NB4 (cell line): Measurements from ENCODE around the gene ARID1B.

Source experiments
- DNase-seq: peaks from one replicate; pipeline ENCODE4 v3.0.0; 2010; ENCODE audit warnings: low read depth
- H3K4me3 ChIP-seq: one replicate; pipeline ENCODE4 v1.5.1; 2011; ENCODE audit warnings: mild to moderate bottlenecking, low read depth, low read length, moderate library complexity
- MYC ChIP-seq: IDR thresholded peaks from 2 replicates; pipeline ENCODE4 v1.6.1; 2011; ENCODE audit warnings: low read depth, low read length
- POLR2A ChIP-seq: IDR thresholded peaks from 2 replicates; pipeline ENCODE4 v1.6.1; 2011; ENCODE audit warnings: mild to moderate bottlenecking; ENCODE audit not compliant: insufficient read length; ENCODE audit errors: extremely low read depth
- TF ChIP-seq, protein P1 (sequence below): IDR thresholded peaks from one replicate; pipeline ENCODE4 v1.5.1; 2012; ENCODE audit warnings: low read depth, low read length
- TF ChIP-seq, protein P2 (sequence below): IDR thresholded peaks from 2 replicates; pipeline ENCODE4 v1.6.1; 2011; ENCODE audit warnings: low read depth, low read length

Gene ARID1B

DNA sequence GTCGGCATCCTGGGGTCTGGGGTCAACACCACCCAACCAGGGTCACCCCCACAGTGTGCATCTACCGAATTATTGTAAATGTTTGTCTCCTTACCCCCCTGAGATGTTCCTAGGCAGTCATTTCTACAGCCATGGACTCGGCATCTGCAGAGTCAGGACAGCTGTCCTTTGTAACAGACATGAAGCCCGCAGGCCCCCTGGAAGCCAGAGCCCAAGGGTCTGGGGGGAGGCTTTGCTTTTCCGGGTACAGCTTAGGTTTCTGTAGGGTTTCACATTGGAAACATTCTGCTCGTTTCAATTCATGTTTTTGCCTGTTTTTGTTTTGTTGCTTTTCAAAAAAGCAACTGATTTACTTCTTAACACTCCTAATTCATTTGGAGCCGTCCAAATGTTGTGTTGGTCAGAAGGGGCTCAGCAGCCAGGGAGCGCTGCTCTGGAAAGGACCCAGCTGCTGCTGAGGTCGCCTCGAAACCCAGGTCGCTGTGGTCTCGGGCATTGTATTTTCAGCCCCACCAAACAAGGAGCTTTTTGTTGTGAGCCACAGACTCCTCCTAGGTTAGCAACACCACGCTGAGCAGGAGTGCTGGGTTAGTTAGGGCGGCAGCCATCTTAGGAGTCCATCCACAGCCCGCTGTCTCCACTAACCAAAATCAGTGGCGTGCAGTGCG is 385.7 kb downstream of the ARID1B start:
- no peak for DNase-seq
- TF ChIP-seq, protein P1, sequence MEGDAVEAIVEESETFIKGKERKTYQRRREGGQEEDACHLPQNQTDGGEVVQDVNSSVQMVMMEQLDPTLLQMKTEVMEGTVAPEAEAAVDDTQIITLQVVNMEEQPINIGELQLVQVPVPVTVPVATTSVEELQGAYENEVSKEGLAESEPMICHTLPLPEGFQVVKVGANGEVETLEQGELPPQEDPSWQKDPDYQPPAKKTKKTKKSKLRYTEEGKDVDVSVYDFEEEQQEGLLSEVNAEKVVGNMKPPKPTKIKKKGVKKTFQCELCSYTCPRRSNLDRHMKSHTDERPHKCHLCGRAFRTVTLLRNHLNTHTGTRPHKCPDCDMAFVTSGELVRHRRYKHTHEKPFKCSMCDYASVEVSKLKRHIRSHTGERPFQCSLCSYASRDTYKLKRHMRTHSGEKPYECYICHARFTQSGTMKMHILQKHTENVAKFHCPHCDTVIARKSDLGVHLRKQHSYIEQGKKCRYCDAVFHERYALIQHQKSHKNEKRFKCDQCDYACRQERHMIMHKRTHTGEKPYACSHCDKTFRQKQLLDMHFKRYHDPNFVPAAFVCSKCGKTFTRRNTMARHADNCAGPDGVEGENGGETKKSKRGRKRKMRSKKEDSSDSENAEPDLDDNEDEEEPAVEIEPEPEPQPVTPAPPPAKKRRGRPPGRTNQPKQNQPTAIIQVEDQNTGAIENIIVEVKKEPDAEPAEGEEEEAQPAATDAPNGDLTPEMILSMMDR = no peak
- no peak for TF ChIP-seq MYC
- TF ChIP-seq, protein P2, sequence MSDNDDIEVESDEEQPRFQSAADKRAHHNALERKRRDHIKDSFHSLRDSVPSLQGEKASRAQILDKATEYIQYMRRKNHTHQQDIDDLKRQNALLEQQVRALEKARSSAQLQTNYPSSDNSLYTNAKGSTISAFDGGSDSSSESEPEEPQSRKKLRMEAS = no peak
- no peak overlapping the region for H3K4me3 ChIP-seq

DNA sequence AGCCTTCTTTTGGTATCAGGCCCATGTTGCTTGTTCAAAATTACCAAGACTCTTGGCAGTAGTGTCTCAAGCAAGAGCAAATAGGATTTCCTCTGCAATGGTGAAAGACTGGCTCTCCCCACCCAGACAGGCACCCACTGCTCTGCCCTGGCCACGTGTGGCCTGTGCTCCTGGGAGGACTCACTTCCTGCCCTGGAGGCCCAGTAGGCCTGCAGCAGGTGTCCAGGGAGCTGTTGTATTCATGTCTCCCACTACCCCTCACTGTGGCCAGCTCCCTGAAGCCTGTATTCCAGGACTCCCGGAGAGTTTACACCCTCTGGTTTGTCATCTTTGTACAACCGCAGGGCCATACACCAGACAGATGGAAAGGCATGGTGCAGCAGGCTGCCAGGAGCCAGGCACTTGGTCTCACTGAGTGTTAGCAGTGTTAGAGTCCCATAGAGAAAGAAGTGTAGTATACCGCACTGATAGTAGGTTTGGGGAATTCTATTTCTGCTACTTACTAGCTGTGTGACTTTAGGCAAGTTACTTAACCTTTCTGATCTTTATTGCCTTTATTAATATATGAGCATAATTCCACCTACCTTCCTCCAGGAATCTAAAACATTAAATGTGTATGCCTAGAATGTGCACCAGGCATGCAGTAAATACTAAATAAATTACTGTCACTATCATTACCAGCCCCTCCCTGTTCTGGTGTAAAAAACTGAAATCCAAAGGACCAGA is 386.4 kb downstream of the ARID1B start:
- DNase-seq = no peak
- no peak for TF ChIP-seq POLR2A
- no peak for TF ChIP-seq MYC
- TF ChIP-seq, protein P2 = no peak
- TF ChIP-seq, protein P1 = no peak
- H3K4me3 ChIP-seq = no peak overlapping the region

DNA sequence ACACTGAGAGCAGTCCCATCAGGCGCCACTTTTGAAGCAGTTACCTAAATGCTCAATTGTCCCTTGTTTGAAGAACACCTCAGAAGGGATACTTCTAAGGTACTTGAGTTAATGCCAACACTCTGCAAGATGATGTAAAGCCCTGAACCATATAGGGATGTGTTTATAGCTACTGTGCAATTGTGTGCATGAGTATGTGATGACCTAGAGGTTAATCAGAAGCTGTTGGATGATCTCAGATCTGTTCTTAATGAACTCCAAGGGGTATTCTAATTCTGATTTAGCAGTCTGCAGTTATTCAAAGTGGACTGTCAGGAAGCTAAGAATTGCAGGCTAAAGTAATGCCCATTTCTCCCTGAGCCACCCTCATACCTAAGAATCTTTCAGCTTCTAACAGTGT is 387.8 kb downstream of the ARID1B start:
- TF ChIP-seq MYC = no peak
- TF ChIP-seq, protein P1 = no peak
- no peak for TF ChIP-seq POLR2A
- TF ChIP-seq, protein P2 = no peak
- DNase-seq = no peak
- H3K4me3 ChIP-seq = no peak overlapping the region

DNA sequence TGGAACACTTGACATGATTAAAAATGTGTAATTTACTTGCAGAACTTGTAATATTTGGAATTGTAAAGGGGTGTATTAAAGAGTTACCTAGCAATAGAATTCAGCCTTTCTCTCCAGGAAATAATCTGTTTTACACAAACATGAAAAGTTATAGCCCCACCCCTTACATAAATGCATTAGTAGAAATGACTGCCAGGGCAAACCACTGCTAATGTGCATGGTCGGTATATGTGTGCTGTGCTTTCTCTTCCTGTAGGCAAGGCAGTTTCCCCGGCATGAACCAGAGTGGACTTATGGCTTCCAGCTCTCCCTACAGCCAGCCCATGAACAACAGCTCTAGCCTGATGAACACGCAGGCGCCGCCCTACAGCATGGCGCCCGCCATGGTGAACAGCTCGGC is 389.6 kb downstream of the ARID1B start:
- no peak overlapping the region for H3K4me3 ChIP-seq
- no peak for DNase-seq
- no peak for TF ChIP-seq MYC
- no peak for TF ChIP-seq POLR2A
- TF ChIP-seq, protein P1 = no peak
- TF ChIP-seq, protein P2 = no peak

DNA sequence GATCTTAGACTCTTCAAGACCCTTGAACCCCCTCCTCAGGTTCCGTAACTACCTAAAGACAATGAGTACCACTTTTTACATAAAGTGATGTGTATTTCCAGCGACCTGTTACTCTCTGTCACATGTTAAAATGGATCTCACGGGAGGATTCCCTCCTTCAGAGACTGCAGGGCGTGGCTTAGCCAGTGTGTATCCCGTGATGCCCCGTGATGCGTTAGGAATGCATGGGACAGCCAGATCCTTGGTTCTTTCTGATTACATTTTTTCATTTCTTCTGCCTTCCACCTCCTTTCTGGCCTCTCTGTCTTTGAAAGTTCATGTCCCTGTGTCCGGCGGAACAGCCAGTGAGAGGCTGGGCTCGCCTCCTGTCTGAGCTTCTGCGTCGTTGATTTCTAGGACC is 390.7 kb downstream of the ARID1B start:
- H3K4me3 ChIP-seq = no peak overlapping the region
- TF ChIP-seq, protein P1 = no peak
- TF ChIP-seq MYC (no peak), POLR2A (no peak)
- TF ChIP-seq, protein P2 = no peak
- no peak for DNase-seq
